ENCODE data around the gene TSPYL1. TPM values are rescaled to one million over a fixed set of nuclear protein-coding genes. Genes with fewer than 3 reads are reported as not detected.

TSPYL1 gene
- total RNA-seq, 1 experiment from 2014 or later = 68.6 TPM

DNA sequence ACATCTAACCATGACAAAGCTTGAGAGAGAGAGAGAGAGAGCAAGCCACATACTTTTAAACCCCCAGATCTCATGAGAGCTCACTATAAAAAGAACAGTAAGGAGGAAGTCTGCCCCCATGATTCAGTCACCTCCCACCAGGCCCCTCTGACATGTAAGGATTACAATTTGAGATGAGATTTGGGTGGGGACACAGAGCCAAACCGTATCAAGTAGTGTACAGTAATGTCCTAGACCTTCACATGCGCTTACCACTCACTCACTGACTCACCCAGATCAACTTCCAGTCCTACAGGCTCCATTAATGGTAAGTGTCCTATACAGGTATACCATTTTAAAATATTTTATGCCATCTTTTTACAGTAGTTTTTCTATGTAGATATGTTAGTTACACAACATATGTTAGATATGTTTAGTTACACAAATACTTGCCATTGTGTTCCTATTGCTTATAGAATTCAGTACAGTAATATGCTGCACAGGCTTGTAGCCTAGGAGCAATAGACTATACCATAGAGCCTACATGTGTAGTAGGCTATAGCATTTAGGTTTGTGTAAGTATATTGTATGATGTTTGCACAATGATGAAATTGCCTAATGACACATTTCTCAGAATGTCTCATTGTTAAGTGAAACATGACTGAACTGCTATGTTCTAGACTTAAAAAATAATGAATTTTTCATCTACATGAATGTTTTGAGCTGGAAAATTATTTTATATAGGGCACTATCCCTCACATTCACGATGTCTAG lies 11.7 kb downstream of the TSPYL1 start:
- Mint-ChIP-seq H3K9me3 (peaks cover 14% of the 10 kb centered on the region), H3K4me1 (peaks cover 25% of the 10 kb centered on the region)
- no peak for ATAC-seq

DNA sequence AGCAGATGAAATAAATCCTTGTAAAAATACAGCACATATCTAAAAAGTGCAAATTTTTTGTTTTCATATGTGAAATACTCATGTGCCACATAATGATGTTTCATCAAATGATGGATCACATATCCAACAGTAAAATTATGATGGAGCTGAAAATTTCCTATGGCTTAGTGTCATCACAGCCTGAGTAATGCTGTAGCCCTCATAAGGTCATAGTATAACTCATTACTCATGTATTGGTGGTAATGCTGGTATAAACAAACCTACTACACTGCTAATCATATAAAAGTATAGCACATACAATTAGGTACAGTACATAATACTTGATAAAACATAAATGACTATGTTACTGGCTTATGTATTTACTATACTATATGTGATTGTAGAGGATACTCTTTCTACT lies 12.9 kb downstream of the TSPYL1 start:
- ChIA-PET POLR2A (no interaction called here), CTCF (interaction anchor here (0.6 to 0.9 kb wide), 2 partner anchors 130 to 173 kb away, joined by 3 to 4 read pairs; no protein-coding TSS in a partner anchor)
- peaks cover 5% of the 10 kb centered on the region; the same call in 1 of the 2 replicates for H3K27me3 Mint-ChIP-seq (ENCODE audit: low read depth)
- peaks cover 23% of the 10 kb centered on the region for H3K36me3 Mint-ChIP-seq
- peaks cover 22% of the 10 kb centered on the region for H3K9me3 Mint-ChIP-seq
- no peak overlapping the region for H3K27ac Mint-ChIP-seq
- H3K4me3 Mint-ChIP-seq = no peak overlapping the region
- peaks cover 14% of the 10 kb centered on the region for H3K4me1 Mint-ChIP-seq
- no peak for TF ChIP-seq TCF7 (CRISPR knock-in tag; IDR thresholded peaks at IDR 0.05; ENCODE audit: low read depth)
- TF ChIP-seq, protein P1, sequence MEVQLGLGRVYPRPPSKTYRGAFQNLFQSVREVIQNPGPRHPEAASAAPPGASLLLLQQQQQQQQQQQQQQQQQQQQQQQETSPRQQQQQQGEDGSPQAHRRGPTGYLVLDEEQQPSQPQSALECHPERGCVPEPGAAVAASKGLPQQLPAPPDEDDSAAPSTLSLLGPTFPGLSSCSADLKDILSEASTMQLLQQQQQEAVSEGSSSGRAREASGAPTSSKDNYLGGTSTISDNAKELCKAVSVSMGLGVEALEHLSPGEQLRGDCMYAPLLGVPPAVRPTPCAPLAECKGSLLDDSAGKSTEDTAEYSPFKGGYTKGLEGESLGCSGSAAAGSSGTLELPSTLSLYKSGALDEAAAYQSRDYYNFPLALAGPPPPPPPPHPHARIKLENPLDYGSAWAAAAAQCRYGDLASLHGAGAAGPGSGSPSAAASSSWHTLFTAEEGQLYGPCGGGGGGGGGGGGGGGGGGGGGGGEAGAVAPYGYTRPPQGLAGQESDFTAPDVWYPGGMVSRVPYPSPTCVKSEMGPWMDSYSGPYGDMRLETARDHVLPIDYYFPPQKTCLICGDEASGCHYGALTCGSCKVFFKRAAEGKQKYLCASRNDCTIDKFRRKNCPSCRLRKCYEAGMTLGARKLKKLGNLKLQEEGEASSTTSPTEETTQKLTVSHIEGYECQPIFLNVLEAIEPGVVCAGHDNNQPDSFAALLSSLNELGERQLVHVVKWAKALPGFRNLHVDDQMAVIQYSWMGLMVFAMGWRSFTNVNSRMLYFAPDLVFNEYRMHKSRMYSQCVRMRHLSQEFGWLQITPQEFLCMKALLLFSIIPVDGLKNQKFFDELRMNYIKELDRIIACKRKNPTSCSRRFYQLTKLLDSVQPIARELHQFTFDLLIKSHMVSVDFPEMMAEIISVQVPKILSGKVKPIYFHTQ (CRISPR knock-in tag; IDR thresholded peaks at IDR 0.05) = no peak
- TF ChIP-seq, protein P2, sequence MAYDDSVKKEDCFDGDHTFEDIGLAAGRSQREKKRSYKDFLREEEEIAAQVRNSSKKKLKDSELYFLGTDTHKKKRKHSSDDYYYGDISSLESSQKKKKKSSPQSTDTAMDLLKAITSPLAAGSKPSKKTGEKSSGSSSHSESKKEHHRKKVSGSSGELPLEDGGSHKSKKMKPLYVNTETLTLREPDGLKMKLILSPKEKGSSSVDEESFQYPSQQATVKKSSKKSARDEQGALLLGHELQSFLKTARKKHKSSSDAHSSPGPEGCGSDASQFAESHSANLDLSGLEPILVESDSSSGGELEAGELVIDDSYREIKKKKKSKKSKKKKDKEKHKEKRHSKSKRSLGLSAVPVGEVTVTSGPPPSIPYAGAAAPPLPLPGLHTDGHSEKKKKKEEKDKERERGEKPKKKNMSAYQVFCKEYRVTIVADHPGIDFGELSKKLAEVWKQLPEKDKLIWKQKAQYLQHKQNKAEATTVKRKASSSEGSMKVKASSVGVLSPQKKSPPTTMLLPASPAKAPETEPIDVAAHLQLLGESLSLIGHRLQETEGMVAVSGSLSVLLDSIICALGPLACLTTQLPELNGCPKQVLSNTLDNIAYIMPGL (CRISPR knock-in tag; IDR thresholded peaks at IDR 0.05) = no peak
- TF ChIP-seq, protein P3, sequence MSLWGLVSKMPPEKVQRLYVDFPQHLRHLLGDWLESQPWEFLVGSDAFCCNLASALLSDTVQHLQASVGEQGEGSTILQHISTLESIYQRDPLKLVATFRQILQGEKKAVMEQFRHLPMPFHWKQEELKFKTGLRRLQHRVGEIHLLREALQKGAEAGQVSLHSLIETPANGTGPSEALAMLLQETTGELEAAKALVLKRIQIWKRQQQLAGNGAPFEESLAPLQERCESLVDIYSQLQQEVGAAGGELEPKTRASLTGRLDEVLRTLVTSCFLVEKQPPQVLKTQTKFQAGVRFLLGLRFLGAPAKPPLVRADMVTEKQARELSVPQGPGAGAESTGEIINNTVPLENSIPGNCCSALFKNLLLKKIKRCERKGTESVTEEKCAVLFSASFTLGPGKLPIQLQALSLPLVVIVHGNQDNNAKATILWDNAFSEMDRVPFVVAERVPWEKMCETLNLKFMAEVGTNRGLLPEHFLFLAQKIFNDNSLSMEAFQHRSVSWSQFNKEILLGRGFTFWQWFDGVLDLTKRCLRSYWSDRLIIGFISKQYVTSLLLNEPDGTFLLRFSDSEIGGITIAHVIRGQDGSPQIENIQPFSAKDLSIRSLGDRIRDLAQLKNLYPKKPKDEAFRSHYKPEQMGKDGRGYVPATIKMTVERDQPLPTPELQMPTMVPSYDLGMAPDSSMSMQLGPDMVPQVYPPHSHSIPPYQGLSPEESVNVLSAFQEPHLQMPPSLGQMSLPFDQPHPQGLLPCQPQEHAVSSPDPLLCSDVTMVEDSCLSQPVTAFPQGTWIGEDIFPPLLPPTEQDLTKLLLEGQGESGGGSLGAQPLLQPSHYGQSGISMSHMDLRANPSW (CRISPR knock-in tag; conservative IDR thresholded peaks at IDR 0.05; ENCODE audit: low read depth) = no peak
- no peak for TF ChIP-seq SP1 (CRISPR knock-in tag; conservative IDR thresholded peaks at IDR 0.05)
- no peak for TF ChIP-seq CREB1 (CRISPR knock-in tag; IDR thresholded peaks at IDR 0.05)
- no peak for TF ChIP-seq ZNF396 (CRISPR knock-in tag; IDR thresholded peaks at IDR 0.05; ENCODE audit: borderline replicate concordance)
- TF ChIP-seq, protein P4, sequence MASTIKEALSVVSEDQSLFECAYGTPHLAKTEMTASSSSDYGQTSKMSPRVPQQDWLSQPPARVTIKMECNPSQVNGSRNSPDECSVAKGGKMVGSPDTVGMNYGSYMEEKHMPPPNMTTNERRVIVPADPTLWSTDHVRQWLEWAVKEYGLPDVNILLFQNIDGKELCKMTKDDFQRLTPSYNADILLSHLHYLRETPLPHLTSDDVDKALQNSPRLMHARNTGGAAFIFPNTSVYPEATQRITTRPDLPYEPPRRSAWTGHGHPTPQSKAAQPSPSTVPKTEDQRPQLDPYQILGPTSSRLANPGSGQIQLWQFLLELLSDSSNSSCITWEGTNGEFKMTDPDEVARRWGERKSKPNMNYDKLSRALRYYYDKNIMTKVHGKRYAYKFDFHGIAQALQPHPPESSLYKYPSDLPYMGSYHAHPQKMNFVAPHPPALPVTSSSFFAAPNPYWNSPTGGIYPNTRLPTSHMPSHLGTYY (CRISPR knock-in tag; IDR thresholded peaks at IDR 0.05) = no peak
- TF ChIP-seq, protein P5, sequence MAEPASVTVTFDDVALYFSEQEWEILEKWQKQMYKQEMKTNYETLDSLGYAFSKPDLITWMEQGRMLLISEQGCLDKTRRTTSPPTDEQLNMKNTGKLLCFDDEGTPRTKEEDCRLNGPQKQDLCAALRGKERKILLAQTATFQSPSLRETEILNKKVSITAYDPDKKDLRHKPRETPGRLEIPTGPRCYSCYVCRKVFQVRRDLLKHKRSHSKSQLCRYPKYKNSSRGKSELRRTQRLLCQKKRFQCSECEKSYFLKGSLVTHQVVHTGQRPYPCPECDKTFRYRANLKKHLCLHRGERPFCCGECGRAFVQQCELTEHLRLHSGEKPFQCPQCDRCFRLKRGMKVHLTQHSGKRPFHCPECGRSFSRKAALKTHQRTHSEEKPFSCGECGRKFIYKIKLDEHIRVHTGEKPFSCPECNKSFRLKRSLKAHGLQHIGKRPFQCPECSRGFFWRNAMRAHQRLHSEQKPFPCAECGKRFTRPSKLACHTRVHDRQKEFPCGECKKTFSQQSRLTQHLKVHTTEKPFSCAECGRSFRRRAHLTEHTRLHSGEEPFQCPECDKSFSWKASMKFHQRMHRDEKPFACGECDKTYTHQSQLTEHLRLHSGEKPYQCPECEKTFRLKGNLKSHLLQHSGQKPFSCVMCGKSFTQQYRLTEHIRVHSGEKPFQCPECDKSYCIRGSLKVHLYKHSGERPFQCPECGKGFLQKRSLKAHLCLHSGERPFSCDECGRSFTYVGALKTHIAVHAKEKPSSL (CRISPR knock-in tag; conservative IDR thresholded peaks at IDR 0.05) = no peak
- no peak for TF ChIP-seq NFE2L1 (CRISPR knock-in tag; IDR thresholded peaks at IDR 0.05)
- TF ChIP-seq, protein P6, sequence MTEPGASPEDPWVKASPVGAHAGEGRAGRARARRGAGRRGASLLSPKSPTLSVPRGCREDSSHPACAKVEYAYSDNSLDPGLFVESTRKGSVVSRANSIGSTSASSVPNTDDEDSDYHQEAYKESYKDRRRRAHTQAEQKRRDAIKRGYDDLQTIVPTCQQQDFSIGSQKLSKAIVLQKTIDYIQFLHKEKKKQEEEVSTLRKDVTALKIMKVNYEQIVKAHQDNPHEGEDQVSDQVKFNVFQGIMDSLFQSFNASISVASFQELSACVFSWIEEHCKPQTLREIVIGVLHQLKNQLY (CRISPR knock-in tag; IDR thresholded peaks at IDR 0.05) = no peak
- TF ChIP-seq FOXJ3 (CRISPR knock-in tag; IDR thresholded peaks at IDR 0.05; ENCODE audit: borderline replicate concordance) = no peak
- no peak for TF ChIP-seq PRRX2 (CRISPR knock-in tag; IDR thresholded peaks at IDR 0.05)
- TF ChIP-seq, protein P7, sequence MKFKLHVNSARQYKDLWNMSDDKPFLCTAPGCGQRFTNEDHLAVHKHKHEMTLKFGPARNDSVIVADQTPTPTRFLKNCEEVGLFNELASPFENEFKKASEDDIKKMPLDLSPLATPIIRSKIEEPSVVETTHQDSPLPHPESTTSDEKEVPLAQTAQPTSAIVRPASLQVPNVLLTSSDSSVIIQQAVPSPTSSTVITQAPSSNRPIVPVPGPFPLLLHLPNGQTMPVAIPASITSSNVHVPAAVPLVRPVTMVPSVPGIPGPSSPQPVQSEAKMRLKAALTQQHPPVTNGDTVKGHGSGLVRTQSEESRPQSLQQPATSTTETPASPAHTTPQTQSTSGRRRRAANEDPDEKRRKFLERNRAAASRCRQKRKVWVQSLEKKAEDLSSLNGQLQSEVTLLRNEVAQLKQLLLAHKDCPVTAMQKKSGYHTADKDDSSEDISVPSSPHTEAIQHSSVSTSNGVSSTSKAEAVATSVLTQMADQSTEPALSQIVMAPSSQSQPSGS (CRISPR knock-in tag; IDR thresholded peaks at IDR 0.05; ENCODE audit: borderline replicate concordance, low read depth) = no peak
- TF ChIP-seq, protein P8, sequence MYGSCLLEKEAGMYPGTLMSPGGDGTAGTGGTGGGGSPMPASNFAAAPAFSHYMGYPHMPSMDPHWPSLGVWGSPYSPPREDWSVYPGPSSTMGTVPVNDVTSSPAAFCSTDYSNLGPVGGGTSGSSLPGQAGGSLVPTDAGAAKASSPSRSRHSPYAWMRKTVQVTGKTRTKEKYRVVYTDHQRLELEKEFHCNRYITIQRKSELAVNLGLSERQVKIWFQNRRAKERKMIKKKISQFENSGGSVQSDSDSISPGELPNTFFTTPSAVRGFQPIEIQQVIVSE (CRISPR knock-in tag; IDR thresholded peaks at IDR 0.05; ENCODE audit: borderline replicate concordance) = no peak
- no peak for TF ChIP-seq SOX15 (CRISPR knock-in tag; IDR thresholded peaks at IDR 0.05)
- ATAC-seq = no peak
- DNase-seq (ENCODE audit: low spot score) = no peak

More for the DNA sequence above, 11.7 kb downstream of the TSPYL1 start:
- DNase-seq (ENCODE audit: low spot score) = no peak
- ChIA-PET POLR2A (interaction anchor here (1.1 to 1.8 kb wide), 3 partner anchors 11 to 303 kb away, joined by 4 to 13 read pairs (median 4); partner anchors contain the start of genes RWDD1, TSPYL1 and TSPYL4), CTCF (interaction anchor here (0.6 to 4.6 kb wide), 60 partner anchors 8 to 400 kb away, joined by 3 to 46 read pairs (median 5); partner anchors contain the start of genes CALHM4, CALHM5, CALHM6 and RSPH4A)
- Mint-ChIP-seq H3K4me3 (no peak overlapping the region), H3K27ac (no peak overlapping the region), H3K27me3 (ENCODE audit: low read depth) (peaks cover 4% of the 10 kb centered on the region; the same call in 1 of the 2 replicates), H3K36me3 (peaks cover 16% of the 10 kb centered on the region)
- TF ChIP-seq TCF7 (CRISPR knock-in tag; IDR thresholded peaks at IDR 0.05; ENCODE audit: low read depth) = no peak
